ENCODE results near the gene ZAR1L. TPM values are rescaled to one million over a fixed set of nuclear protein-coding genes. Genes with fewer than 3 reads are reported as not detected.
"Not testable (repeated sequence)": the region's sequence is repeated elsewhere in the genome, so short reads cannot be mapped to it uniquely, and the experiment has no call there.

Gene ZAR1L
- not detected for total RNA-seq

DNA sequence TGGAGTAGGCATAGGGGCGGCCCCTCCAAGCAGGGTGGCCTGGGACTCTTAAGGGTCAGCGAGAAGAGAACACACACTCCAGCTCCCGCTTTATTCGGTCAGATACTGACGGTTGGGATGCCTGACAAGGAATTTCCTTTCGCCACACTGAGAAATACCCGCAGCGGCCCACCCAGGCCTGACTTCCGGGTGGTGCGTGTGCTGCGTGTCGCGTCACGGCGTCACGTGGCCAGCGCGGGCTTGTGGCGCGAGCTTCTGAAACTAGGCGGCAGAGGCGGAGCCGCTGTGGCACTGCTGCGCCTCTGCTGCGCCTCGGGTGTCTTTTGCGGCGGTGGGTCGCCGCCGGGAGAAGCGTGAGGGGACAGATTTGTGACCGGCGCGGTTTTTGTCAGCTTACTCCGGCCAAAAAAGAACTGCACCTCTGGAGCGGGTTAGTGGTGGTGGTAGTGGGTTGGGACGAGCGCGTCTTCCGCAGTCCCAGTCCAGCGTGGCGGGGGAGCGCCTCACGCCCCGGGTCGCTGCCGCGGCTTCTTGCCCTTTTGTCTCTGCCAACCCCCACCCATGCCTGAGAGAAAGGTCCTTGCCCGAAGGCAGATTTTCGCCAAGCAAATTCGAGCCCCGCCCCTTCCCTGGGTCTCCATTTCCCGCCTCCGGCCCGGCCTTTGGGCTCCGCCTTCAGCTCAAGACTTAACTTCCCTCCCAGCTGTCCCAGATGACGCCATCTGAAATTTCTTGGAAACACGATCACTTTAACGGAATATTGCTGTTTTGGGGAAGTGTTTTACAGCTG is at the start of gene ZAR1L, which contains the start of gene BRCA2:
Gene ZAR1L (minus strand): TSS at position 126 of the 790 bp plus-strand sequence. CDS start 3,438 bp downstream, outside the sequence.
Gene BRCA2 (plus strand): TSS at position 271 of the 790 bp plus-strand sequence. CDS start 953 bp downstream, outside the sequence.
- peak; percentile 97 for DNase-seq

DNA sequence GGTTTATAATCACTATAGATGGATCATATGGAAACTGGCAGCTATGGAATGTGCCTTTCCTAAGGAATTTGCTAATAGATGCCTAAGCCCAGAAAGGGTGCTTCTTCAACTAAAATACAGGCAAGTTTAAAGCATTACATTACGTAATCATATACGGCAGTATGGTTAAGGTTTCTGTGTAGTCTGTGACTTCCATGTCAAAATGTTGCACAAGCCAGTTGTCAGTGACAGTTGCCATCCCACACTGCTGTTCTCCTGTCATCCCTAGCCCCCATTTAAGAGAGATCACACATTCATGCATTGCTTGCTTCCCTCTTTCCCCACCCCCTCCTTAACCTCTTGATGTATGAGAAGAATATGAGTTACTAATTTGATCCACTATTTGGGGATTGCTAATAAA is 47.4 kb upstream of the ZAR1L start:
- DNase-seq = no peak

DNA sequence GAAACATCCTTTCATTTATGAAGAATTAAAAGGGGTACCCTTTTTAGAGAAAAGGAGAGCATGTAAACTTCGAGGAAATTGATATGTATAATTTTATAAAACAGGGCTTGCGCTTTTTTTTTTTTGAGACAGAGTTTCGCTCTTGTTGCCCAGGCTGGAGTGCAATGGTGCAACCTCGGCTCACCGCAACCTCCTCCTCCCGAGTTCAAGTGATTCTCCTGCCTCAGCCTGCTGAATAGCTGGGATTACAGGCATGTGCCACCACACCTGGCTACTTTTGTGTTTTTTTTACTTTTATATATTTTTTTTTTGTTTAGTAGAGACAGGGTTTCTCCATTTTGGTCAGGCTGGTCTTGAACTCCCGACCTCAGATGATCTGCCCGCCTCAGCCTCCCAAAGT is 40.8 kb upstream of the ZAR1L start:
- DNase-seq = not testable (repeated sequence)

- no peak for DNase-seq
These were observed 38.9 kb upstream of the ZAR1L start for GRCh38 chr13:32354040-32354439.

- not testable (repeated sequence) for DNase-seq
These were observed 35.8 kb upstream of the ZAR1L start for GRCh38 chr13:32350839-32351441.

DNA sequence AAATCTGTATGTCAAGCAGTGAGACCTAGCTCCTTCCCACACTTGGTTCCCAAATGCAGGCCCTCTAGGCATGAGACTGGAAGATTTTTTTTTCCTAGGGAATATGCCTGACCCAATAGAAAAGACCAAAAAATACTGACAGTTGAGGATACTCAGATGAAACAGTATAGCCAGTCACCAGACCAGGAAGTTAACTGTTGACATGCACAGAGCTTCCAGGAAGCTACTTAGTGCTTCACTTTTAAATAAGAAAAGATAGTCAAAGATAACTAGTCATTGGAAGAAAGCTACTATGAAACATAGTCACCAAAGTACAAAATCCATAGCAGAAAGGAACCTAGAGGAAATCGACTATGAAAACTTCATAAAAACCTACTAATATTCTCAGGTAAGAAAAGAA is 32.5 kb upstream of the ZAR1L start:
- no peak for DNase-seq

DNA sequence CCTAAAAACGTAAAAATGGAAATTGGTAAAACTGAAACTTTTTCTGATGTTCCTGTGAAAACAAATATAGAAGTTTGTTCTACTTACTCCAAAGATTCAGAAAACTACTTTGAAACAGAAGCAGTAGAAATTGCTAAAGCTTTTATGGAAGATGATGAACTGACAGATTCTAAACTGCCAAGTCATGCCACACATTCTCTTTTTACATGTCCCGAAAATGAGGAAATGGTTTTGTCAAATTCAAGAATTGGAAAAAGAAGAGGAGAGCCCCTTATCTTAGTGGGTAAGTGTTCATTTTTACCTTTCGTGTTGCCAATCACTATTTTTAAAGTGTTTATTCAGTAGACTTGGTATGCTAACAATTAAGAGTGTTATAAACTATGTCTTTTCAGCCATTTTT is 25.8 kb upstream of the ZAR1L start:
- no peak for DNase-seq

GRCh38 chr13:32334671-32335070 is 19.5 kb upstream of the ZAR1L start:
- no peak for DNase-seq

DNA sequence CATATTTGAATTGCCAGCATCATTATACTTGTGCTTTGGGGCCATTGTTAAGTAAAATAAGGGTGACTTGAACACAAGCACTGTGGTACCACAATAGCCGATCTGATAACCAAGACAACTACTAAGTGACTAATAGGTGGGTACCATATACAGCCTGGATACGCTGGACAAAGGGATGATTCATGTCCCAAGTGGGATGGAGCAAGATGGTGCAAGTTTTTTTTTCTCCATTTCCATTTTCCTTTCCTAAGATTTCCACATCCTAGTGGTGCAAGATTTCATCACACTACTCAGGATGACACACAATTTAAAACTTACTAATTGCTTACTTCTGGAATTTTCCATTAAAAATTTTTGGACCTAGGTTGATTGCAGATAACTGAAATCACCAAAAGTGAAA is 15.3 kb upstream of the ZAR1L start:
- no peak for DNase-seq

- DNase-seq = no peak
These were observed 8.7 kb upstream of the ZAR1L start for GRCh38 chr13:32323912-32324311.

- DNase-seq = no peak
These were observed 5.4 kb upstream of the ZAR1L start for GRCh38 chr13:32320528-32320927.

GRCh38 chr13:32317716-32318465 is 2.7 kb upstream of the ZAR1L start:
- no peak for DNase-seq

DNA sequence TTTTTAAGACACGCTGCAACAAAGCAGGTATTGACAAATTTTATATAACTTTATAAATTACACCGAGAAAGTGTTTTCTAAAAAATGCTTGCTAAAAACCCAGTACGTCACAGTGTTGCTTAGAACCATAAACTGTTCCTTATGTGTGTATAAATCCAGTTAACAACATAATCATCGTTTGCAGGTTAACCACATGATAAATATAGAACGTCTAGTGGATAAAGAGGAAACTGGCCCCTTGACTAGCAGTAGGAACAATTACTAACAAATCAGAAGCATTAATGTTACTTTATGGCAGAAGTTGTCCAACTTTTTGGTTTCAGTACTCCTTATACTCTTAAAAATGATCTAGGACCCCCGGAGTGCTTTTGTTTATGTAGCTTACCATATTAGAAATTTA is 1.3 kb upstream of the ZAR1L start:
- DNase-seq = no peak

- DNase-seq = no peak
These were observed 821 bp upstream of the ZAR1L start for GRCh38 chr13:32316028-32316339.

DNA sequence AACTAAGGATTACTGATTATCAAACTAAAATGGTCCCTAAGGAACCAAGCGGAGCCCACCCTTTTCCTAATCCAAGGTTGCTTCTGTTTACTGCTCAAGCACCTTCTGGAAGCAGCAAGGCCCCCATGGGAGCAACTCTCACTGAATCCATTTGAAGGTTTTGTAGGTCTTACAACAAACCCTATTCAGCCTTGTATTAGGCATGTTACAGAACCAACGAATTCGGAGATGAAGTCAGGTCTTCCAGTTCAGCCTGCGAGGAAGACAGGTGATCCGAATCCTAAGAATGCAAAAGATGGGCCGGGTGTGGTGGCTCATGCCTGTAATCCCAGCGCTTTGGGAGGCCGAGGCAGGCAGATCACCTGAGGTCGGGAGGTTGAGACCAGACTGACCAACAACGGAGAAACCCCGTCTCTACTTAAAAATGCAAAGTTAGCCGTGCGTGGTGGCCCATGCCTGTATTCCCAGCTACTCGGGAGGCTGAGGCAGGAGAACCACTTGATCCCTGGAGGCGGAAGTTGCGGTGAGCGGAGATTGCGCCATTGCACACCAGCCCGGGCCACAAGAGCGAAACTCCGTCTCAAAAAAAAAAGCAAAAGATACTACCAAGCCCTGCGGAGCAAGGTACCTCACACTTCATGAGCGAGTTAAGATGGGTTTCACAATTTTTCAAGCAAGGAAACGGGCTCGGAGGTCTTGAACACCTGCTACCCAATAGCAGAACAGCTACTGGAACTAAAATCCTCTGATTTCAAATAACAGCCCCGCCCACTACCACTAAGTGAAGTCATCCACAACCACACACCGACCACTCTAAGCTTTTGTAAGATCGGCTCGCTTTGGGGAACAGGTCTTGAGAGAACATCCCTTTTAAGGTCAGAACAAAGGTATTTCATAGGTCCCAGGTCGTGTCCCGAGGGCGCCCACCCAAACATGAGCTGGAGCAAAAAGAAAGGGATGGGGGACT is 609 bp downstream of the ZAR1L start:
- DNase-seq = peak; percentile 82

DNA sequence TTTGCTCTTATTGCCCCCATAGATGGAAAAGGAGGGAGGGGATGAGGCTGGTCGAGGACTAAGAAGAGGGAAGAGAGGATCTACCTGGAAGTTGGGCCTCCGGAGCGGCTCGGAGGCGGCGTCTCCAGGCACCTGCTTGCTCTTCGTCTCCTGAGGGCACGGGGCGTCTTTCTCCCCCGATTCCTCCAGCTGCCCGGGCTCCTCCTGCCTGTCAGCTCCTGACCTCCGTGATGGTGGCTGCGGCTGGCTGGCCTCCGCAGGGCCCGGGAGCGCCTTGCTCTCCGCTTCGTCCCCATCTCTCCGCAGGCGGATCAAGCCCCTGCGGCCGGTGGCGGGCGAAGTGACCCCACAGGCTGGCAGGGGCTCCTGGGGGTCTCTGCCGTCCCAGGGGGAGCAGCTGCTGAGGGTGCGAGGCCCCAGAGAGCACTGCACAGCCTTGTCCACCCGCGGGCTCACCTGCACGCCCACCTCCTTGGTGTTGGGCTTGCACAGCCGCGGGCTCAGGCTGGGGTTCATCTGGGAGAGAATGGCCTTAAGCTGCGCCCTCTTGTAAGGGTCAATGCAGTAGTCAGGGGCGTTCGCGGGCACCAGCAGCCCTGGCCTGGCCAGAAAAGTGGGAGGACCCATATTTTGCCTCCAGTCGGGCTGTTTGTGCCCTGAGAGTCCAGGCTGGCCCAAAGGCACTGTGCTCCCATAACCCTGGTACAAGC is 3.8 kb downstream of the ZAR1L start:
- no peak for DNase-seq

GRCh38 chr13:32310134-32310706 is 4.9 kb downstream of the ZAR1L start:
- peak; percentile 74 for DNase-seq

DNA sequence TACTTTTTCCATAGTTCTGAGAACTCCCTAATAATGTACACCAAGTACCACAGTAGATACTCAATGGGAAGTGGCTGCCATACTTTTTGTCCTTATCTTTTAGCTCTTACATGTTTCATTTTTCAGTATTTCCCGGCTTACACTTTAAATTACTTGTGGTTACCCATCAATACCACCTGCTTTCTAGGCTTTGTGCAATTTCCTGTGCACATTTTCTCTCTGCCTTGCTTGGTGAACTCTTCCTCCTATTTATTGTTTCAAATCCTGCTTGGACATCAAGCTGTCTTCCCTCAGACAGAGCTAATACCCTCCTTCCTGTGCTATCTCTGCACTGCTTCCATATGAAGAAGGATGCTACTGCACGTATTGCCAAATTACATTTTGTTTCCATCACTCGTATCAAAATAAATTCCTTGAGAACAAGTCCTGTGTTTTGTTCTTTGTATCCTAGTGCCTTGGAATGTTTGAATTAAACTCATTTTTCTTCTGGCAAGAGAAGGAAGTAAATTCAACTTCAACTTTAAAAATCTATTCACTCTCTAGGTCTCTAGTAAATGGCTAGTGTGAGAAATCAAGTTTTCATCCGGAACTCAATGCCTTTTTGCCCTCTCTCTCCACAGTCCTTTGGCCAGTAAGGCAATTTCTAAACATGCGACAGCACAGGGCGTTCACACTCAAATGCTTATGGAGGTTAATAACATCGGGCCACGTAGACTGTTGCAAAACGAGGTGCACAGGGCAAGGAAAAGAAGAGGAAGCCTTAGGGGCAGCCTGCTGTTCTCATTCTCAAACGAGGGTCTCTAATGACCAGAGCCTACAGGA is 5.6 kb downstream of the ZAR1L start:
- DNase-seq = peak; percentile 16

DNA sequence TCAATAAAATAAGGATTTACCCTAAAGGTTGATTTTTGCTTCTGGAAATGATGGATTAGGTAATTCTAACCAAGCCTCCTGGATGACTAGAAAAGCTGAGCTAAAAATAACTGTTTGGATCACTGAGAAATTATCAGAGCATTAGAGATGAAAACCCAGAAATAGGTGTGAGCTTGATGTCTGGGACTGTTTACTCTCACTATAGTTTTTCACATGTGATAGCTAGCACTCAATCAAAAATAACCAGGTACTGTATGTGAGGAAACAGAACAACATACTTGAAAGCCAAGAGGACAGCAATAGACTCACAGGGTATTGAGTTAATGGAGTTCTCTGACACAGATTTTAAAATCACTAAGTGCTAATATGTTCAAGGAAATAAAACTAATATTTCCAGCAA is 9.5 kb downstream of the ZAR1L start:
- DNase-seq = no peak

- no peak for DNase-seq
These were observed 12.7 kb downstream of the ZAR1L start for GRCh38 chr13:32302461-32302860.

Measured in tongue (tissue), 2 donors.